Heart left ventricle (tissue), 16 donors: ENCODE data around the gene PPM1J. TPM values are rescaled to one million over a fixed set of nuclear protein-coding genes. Genes with fewer than 3 reads are reported as not detected.
A peak's percentile ranks its signal among the peaks of the same experiment; 100 is the strongest.

Source experiments
- ATAC-seq, 4 donors: fragments of 200-7000 bp; cut with Tn5 transposase; one replicate each; pipeline ENCODE4 v1.9.1; 2020 to 2022; ENCODE audit warnings: moderate library complexity in 4 of 4, mild to moderate bottlenecking in 3 of 4, moderate number of reproducible peaks in 1 of 4
- DNase-seq, 5 donors: peaks; one replicate each; pipeline ENCODE4 v3.0.0-alpha.2; 2020
- H3K27ac ChIP-seq, 12 donors: fragments of 200-600 bp; sonication (generic) in 4 of 12; one replicate each; pipeline versions ENCODE4 v1.5.0 to v1.8.0; 2016 to 2022; ENCODE audit warnings: mild to moderate bottlenecking in 2 of 12
- H3K27me3 ChIP-seq, 9 donors: fragments of 200-600 bp; sonication (generic) in 2 of 9; one replicate each; pipeline versions ENCODE4 v1.5.1 to v1.8.0; 2016 to 2022; ENCODE audit warnings: mild to moderate bottlenecking in 3 of 9
- H3K36me3 ChIP-seq, 9 donors: fragments of 200-600 bp; sonication (generic) in 2 of 9; one replicate each; pipeline versions ENCODE4 v1.5.0 to v1.8.0; 2018 to 2022; ENCODE audit warnings: mild to moderate bottlenecking in 2 of 9
- H3K4me1 ChIP-seq, 12 donors: fragments of 200-600 bp; sonication (generic) in 4 of 12; one replicate each; pipeline versions ENCODE4 v1.5.0 to v1.8.0; 2016 to 2022; ENCODE audit warnings: mild to moderate bottlenecking in 3 of 12
- H3K4me3 ChIP-seq, 12 donors: fragments of 200-600 bp; sonication (generic) in 4 of 12; one replicate each; pipeline versions ENCODE4 v1.5.0 to v1.8.0; 2017 to 2022; ENCODE audit warnings: mild to moderate bottlenecking in 9 of 12, moderate library complexity in 4 of 12
- H3K9me3 ChIP-seq, 12 donors: fragments of 200-600 bp; sonication (generic) in 4 of 12; one replicate each; pipeline versions ENCODE4 v1.5.0 to v1.8.0; 2016 to 2022; ENCODE audit warnings: mild to moderate bottlenecking in 1 of 12
- CTCF ChIP-seq, 12 donors: fragments of 200-600 bp; sonication (generic) in 4 of 12; IDR thresholded peaks; one replicate each; pipeline versions ENCODE4 v1.5.0 to v1.8.0; 2018 to 2022; ENCODE audit warnings: antibody characterized with exemption in 12 of 12, mild to moderate bottlenecking in 5 of 12
- POLR2A ChIP-seq, 2 donors: fragments of 450-650 bp; IDR thresholded peaks; one replicate each; pipeline ENCODE4 v1.6.1; 2017; ENCODE audit warnings: antibody characterized with exemption in 2 of 2, mild to moderate bottlenecking in 2 of 2, moderate library complexity in 2 of 2
- WGBS, 4 donors: extraction: QIAGEN DNeasy Blood & Tissue Kit in 2 of 4; methylation state at CpG; one replicate each; pipeline versions ENCODE4 v1.1.5 to v1.1.7; 2013 to 2018; 5-methylcytosine and 5-hydroxymethylcytosine counted together
- intact Hi-C, 10 donors: fragments of 100-400 bp; cut with DNase I; formaldehyde crosslinking; loops; one replicate each; pipeline versions ENCODE4 v1.11.1 to v1.14.2; 2022
- long read RNA-seq, 3 donors: library from polyadenylated mRNA; unstranded; transcript quantifications; one replicate each; pipeline ENCODE4 v2.0.0, GENCODE V29; 2020 to 2021
- polyA plus RNA-seq, 2 donors: library from polyadenylated mRNA; stranded (reverse); fragments of 200-250 nt; gene quantifications; one replicate each; pipeline ENCODE4 v1.2.3, GENCODE V29; 2013
- total RNA-seq, 9 donors: library from RNA; depleted of rRNA in 2 of 9; stranded (reverse); fragments of >200 nt in 2 of 9; fragmentation: NEBNext Ultra II Directional in 3 of 9; extraction: Animal tissue kit (Norgen Biotek cat#: 25700) in 3 of 9; gene quantifications; one replicate each; pipeline versions ENCODE4 v1.1.0 to v1.2.4, GENCODE V29; 2016 to 2023
- donor health status: ischemic (EF 13 %, LVEDD 7.1; RV severe dilation, severe dysfunction).
- donor health status: healthy with polysubstance abuse.
- donor health status: DM: no; HTN: yes; CAD: no.
- donor health status: DM: no; HTN: no; CAD: no.
- donor health status: ischemic (EF 25% LVEDD 6.9; RV normal size, moderate dysfunction).
- donor health status: ischemic (EF 25% LVEDD 5.7; RV mildly dilated, moderate dysfunction).
- donor health status: healthy.
- donor health status: DM: yes; HTN: yes; CAD: no.
- donor health status: ischemic (EF 35%, LVEDD 5.7; RV mildly dilated, moderate dysfunction).
- donor health status: nonischemic (EF 11% LVEDD 7.7; RV severe dilation, severe dysfunction).
- donor health status: DM: yes; HTN: yes; CAD: no.
- donor health status: PGD.
- donor health status: ischemic (EF 29% LVEDD 5.4; RV normal size, mild dysfunction).
- donor health status: nonischemic (EF 23%, LVEDD 6.1; RV moderate dilation, normal function).

Gene PPM1J, protein sequence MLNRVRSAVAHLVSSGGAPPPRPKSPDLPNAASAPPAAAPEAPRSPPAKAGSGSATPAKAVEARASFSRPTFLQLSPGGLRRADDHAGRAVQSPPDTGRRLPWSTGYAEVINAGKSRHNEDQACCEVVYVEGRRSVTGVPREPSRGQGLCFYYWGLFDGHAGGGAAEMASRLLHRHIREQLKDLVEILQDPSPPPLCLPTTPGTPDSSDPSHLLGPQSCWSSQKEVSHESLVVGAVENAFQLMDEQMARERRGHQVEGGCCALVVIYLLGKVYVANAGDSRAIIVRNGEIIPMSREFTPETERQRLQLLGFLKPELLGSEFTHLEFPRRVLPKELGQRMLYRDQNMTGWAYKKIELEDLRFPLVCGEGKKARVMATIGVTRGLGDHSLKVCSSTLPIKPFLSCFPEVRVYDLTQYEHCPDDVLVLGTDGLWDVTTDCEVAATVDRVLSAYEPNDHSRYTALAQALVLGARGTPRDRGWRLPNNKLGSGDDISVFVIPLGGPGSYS
- total RNA-seq: 10 to 100 TPM in 3 of 9 donors, 1 to 10 TPM in 6; 4.2 to 11.5 (median 8.3) TPM
- 1 to 10 TPM; 1.8 to 6.9 TPM for polyA plus RNA-seq
- long read RNA-seq, donor 1, transcript PPM1J-201 (10 exons, 1,863 nt): major isoform, 27 of 38 reads
- long read RNA-seq, donor 1, partial matches to known transcripts: 4 of 38 reads
- long read RNA-seq, donor 1, other reads (novel, unspliced or antisense): 7 of 38 reads
- long read RNA-seq, donor 2, transcript PPM1J-201 (10 exons, 1,863 nt): major isoform, 97 of 122 reads
- long read RNA-seq, donor 2, partial matches to known transcripts: 5 of 122 reads
- long read RNA-seq, donor 2, other reads (novel, unspliced or antisense): 20 of 122 reads
- long read RNA-seq, donor 3, transcript PPM1J-201 (10 exons, 1,863 nt): major isoform, 11 of 12 reads
- long read RNA-seq, donor 3, partial matches to known transcripts: 1 of 12 reads
- long read RNA-seq, donor 3, other reads (novel, unspliced or antisense): 0 of 12 reads

DNA sequence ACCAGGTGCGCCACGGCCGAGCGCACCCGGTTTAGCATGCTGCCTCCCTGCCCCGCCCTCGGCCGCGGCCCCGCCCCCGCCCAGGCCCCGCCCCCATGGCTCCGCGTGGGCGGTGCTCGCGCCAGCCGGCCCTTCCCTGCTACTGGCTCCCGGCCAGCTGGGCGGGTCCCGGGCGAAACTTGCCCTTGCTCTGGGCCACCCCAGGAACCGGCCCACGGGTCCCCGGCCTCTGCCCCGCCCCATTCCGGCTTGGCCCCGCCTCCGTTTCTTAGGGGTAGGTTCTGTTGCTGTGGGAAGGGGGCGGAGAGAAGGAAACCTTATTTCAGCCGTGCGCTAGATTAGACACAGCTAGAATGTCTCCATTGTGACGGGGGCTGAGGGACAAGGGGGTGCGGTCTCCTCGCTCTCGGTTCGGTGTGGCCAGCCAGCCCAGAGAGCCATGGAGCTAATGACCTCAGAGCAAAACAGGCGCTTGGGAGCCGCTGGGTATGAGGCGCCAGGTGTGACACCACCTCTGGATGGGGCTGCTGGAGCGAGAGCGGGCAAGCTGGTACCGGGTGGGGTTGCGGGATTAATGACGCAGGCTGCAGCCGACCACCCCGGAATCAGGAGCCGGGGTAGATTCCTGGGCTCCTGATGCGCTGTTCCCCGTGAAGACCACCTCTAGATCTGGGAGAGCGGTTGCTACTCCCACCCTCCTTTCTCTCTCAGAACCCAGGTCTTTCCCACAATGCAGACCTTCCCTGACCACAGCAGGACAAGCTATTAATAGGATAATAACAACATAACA, at the start of gene PPM1J:
Gene PPM1J (minus strand): TSS at position 69 of the 790 bp plus-strand sequence. CDS start 31 bp downstream, at position 38.
- peak; percentile 98 to 99 (median 99) for DNase-seq
- H3K4me3 ChIP-seq: peak within 1 kb of the TSS; percentile 40 to 93 (median 70)
- peaks cover 0 to 35% (median 20%) of the 10 kb centered on the region in 12 donors for H3K4me1 ChIP-seq
- peak; percentile 86 to 93 (median 88) for ATAC-seq
- H3K9me3 ChIP-seq: no peaks in the 10 kb centered on the region
- intact Hi-C loops: loop anchor here in 9 of 10 donors (1.0 to 10.0 kb wide), 16 partner anchors 89 to 962 kb away; partner anchors contain the start of genes LRIG2 (in 8 of the 9) and SLC16A1 (in 3 of the 9)
- WGBS, 4 donors: 0 to 1% (median 1%) methylated on average over 20 to 51 of the region's 51 CpGs
- no peaks in the 10 kb centered on the region for H3K36me3 ChIP-seq
- peaks cover 0 to 12% (median 0%) of the 10 kb centered on the region in 9 donors for H3K27me3 ChIP-seq
- TF ChIP-seq POLR2A (IDR thresholded peaks at IDR 0.05) (peak in 1 of 2 donors; percentile 81), CTCF (IDR thresholded peaks at IDR 0.05) (no peak)
- H3K27ac ChIP-seq: peak within 1 kb of the TSS in 11 of 12 donors; percentile 31 to 83 (median 71)

DNA sequence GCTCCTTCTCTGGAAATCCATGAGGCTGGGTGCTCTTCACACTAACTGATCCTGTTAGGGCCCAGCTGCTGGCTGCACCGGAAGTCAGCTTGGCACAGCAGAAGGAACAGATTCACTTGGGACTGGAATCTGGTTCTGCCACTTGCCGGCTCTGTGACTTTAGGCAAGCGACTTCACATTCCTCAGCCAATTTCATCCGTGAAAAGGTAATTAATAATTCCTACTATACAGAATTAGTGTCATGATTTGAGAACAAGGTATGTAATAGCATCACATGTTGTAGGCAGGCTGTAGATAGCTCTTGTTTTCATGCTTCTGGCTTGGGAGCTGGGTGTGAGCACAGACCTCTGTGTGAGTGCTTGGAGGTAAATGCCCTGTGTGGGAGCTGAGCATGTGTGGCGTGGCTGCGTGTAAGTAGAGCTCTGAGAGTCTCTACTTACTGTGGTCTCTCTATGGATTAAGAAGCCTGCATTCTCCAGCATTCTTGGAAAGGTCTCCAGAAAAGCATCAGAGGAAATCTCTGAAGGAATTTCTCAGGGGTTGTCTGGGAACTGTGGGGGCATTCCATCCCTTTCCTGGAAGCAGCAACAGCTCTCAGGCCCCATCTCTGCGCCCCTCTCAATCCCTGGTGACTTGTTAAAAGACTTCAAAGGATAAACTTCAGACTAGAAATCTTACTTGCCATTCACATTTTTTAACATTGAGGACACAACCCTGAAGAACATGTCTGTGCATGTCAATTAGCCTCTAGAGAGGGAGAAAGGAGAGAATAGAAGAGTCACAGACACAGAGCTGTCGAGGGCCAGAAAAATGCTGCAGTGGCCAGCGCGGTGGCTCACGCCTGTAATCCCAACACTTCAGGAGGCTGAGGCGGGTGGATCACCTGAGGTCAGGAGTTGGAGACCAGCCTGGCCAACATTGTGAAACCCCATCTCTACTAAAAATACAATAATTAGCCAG, 47.7 kb upstream of the PPM1J start:
- 53 to 65% (median 63%) methylated on average over 10 to 12 of the region's 12 CpGs for WGBS, 4 donors
- intact Hi-C loops: no loop called here
- ATAC-seq (no peak), DNase-seq (no peak)
- Histone ChIP-seq H3K36me3 (no peaks in the 10 kb centered on the region), H3K27ac (peak overlapping the region in 1 of 12 donors; percentile 20), H3K27me3 (peaks cover 0 to 6% (median 0%) of the 10 kb centered on the region in 9 donors), H3K4me3 (no peak overlapping the region), H3K9me3 (peaks cover 0 to 2% (median 0%) of the 10 kb centered on the region in 12 donors), H3K4me1 (peaks cover 0 to 7% (median 0%) of the 10 kb centered on the region in 12 donors)
- TF ChIP-seq CTCF (IDR thresholded peaks at IDR 0.05): no peak
- no peak for TF ChIP-seq POLR2A (IDR thresholded peaks at IDR 0.05)

DNA sequence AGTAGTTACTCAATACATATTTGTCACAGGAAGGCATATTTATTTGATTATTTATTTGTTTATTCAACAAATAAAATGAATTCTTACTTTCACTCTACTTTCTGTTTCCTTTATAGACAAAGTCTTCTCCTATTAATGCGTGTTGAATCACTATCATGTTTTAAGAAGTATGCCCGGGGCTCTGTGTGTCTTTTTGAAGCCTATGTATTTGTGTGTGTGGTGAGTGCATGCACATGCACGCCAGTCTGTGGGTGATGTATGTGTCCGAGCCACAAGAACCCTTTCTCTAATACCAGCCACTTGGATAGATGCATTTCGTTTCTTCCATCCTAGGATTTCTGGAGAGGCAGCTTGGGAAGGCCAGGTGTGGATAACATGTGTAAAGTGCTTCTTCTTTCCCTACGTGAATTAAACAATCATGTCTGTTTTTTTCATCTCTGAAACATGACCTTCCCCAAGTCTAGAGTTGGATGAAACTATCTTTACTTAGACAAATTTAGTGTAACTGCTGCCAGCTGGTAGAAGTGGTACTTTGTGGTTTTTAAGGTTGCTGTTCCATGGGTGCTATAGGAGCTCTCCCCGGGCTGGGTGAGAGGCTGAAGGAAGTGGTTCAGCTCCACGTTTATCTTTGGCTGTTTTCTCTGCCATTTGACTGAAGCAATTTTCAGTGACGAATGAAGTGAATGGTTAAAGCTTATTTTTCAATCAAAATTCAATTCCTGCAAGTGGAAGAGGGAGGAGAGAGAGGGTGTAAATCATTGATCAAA, 46.8 kb upstream of the PPM1J start:
- ATAC-seq (no peak), DNase-seq (no peak)
- intact Hi-C loops: no loop called here
- H3K4me3 ChIP-seq: no peak overlapping the region
- no peaks in the 10 kb centered on the region for H3K36me3 ChIP-seq
- no peaks in the 10 kb centered on the region for H3K9me3 ChIP-seq
- 71 to 76% (median 74%) methylated on average over 9 of the region's 9 CpGs for WGBS, 4 donors
- peak overlapping the region in 1 of 12 donors; percentile 20 for H3K27ac ChIP-seq
- peaks cover 0 to 6% (median 0%) of the 10 kb centered on the region in 9 donors for H3K27me3 ChIP-seq
- H3K4me1 ChIP-seq: peaks cover 0 to 7% (median 0%) of the 10 kb centered on the region in 12 donors
- TF ChIP-seq CTCF (IDR thresholded peaks at IDR 0.05): no peak
